Neural progenitor cell (in vitro differentiated cells): ENCODE measurements around the gene DNAH10.

Experiments
- CTCF ChIP-seq: fragments of 200-600 bp; sonication (generic); IDR thresholded peaks from 2 replicates; pipeline ENCODE4 v1.5.1; 2017; ENCODE audit warnings: antibody characterized with exemption, mild to moderate bottlenecking
- EZH2 ChIP-seq: fragments of 200-600 bp; sonication (generic); IDR thresholded peaks from 2 replicates; pipeline ENCODE4 v1.6.1; 2017; ENCODE audit warnings: antibody characterized with exemption, mild to moderate bottlenecking, moderate library complexity
- EZH2phosphoT487 ChIP-seq: fragments of 200-600 bp; sonication (generic); IDR thresholded peaks from 2 replicates; pipeline ENCODE4 v1.6.1; 2017; ENCODE audit warnings: antibody characterized with exemption

GRCh38 chr12:123891011-123891410, 128.9 kb downstream of the DNAH10 start:
- no peak for TF ChIP-seq CTCF
- TF ChIP-seq EZH2: no peak
- TF ChIP-seq EZH2phosphoT487: no peak
